ENCODE results near the gene PIP5K1B.

DNA sequence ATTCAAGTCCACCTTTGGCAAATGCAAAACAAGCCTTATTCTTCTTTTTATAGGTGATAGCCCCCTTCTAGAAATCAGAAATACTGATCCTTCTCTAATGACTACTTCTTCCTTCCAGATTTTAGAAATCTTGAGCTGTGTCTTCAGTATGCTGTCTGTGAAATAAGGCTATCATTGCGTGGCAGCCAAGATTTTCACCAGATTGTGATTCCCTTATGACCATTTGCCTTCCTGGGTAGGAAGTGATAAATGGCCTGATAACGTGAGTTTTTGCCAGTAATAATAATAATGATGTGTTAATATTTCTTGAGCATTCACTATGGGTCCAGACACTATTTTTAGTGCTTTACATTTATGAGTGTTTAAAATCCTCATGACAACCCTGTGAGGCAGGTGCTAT is 80.9 kb downstream of the PIP5K1B start:
- TF ChIP-seq POLR2A (IDR thresholded peaks at IDR 0.05) (no peak), CTCF (IDR thresholded peaks at IDR 0.05) (no peak)

Measured in uterus (tissue), 2 donors.